Natural killer cell (primary cell): ENCODE data around the gene KCNT1. TPM values are rescaled to one million over a fixed set of nuclear protein-coding genes. Genes with fewer than 3 reads are reported as not detected.

ENCODE experiments used
- ATAC-seq, 3 donors: fragments of 150-1000 bp in 2 of 3; fragments of 200-7000 bp in 1 of 3; cut with Tn5 transposase; 1 replicate in 1 of 3; 2 replicates in 2 of 3; pipeline ENCODE4 v1.10.0; 2021; ENCODE audit warnings: mild to moderate bottlenecking in 2 of 3, moderate library complexity in 2 of 3
- DNase-seq, 2 donors: peaks; one replicate each; pipeline versions ENCODE4 v3.0.0 to v3.0.0-alpha.2; 2013 to 2021; ENCODE audit warnings: mixed read lengths in 1 of 2
- H3K27ac ChIP-seq: one replicate; pipeline ENCODE4 v1.5.1; 2013; ENCODE audit warnings: mild to moderate bottlenecking, low read length
- H3K27me3 ChIP-seq: one replicate; pipeline ENCODE4 v1.6.1; 2013; ENCODE audit warnings: low read length; ENCODE audit not compliant: control insufficient read depth, insufficient read depth
- H3K36me3 ChIP-seq: one replicate; pipeline ENCODE4 v1.6.1; 2013; ENCODE audit warnings: low read length; ENCODE audit not compliant: control insufficient read depth, insufficient read depth
- H3K4me1 ChIP-seq: one replicate; pipeline ENCODE4 v1.6.1; 2013; ENCODE audit warnings: low read length; ENCODE audit not compliant: control insufficient read depth, insufficient read depth
- H3K4me3 ChIP-seq: one replicate; pipeline ENCODE4 v1.5.1; 2013; ENCODE audit warnings: low read length
- H3K9me3 ChIP-seq: one replicate; pipeline ENCODE4 v1.6.1; 2013; ENCODE audit warnings: low read length; ENCODE audit not compliant: control insufficient read depth, insufficient read depth
- H3K27ac Mint-ChIP-seq, 2 donors: one replicate each; pipeline ENCODE4 v1.8.0; 2022; ENCODE audit warnings: mild to moderate bottlenecking in 2 of 2, mixed read lengths in 2 of 2, moderate library complexity in 1 of 2
- H3K27me3 Mint-ChIP-seq, 2 donors: one replicate each; pipeline ENCODE4 v1.8.0; 2022; ENCODE audit warnings: low read depth in 2 of 2, mixed read lengths in 2 of 2
- H3K36me3 Mint-ChIP-seq: one replicate; pipeline ENCODE4 v1.8.0; 2022; ENCODE audit warnings: mixed read lengths
- H3K4me1 Mint-ChIP-seq, 2 donors: one replicate each; pipeline ENCODE4 v1.8.0; 2022; ENCODE audit warnings: mixed read lengths in 2 of 2
- H3K4me3 Mint-ChIP-seq: one replicate; pipeline ENCODE4 v1.8.0; 2022; ENCODE audit warnings: mild to moderate bottlenecking, moderate library complexity, mixed read lengths
- H3K9me3 Mint-ChIP-seq, 2 donors: one replicate each; pipeline ENCODE4 v1.8.0; 2022; ENCODE audit warnings: mixed read lengths in 2 of 2
- CTCF ChIP-seq: fragments of 200-600 bp; IDR thresholded peaks from one replicate; pipeline ENCODE4 v1.8.0; 2022; ENCODE audit warnings: antibody characterized with exemption
- WGBS: methylation state at CpG from one replicate; pipeline ENCODE4 v1.1.7; 2013; ENCODE audit warnings: missing lambda C conversion rate; ENCODE audit not compliant: insufficient coverage; 5-methylcytosine and 5-hydroxymethylcytosine counted together
- intact Hi-C: fragments of 100-400 bp; cut with micrococcal nuclease; formaldehyde crosslinking; loops from one replicate; pipeline ENCODE4 v1.14.2; 2022
- total RNA-seq, 4 donors: library from RNA; stranded (reverse); fragments of 120-200 nt in 1 of 4; gene quantifications; one replicate each; pipeline versions ENCODE4 v1.2.3 to v1.2.4, GENCODE V29; 2013 to 2022

Gene KCNT1
- total RNA-seq, 3 donors from 2014 or later (not counting 1 experiment from before 2014, with no cell fraction given) = 0.52 to 1.2 (median 0.88) TPM

GRCh38 chr9:135794057-135794335 lies 92.0 kb downstream of the KCNT1 start:
- no peak overlapping the region for H3K4me3 Mint-ChIP-seq
- ATAC-seq (no peak), DNase-seq (no peak)
- TF ChIP-seq CTCF = no peak
- H3K4me1 ChIP-seq = no peaks in the 10 kb centered on the region
- H3K9me3 Mint-ChIP-seq = no peaks in the 10 kb centered on the region
- H3K27ac ChIP-seq = no peak overlapping the region
- H3K9me3 ChIP-seq = no peaks in the 10 kb centered on the region
- no peaks in the 10 kb centered on the region for H3K27me3 ChIP-seq
- no peak overlapping the region for H3K4me3 ChIP-seq
- intact Hi-C loops = no loop called here
- no peaks in the 10 kb centered on the region for H3K36me3 ChIP-seq
- no peaks in the 10 kb centered on the region for H3K36me3 Mint-ChIP-seq
- 89% methylated on average over 7 of the region's 7 CpGs for WGBS
- peaks cover 0 to 4% of the 10 kb centered on the region in 2 donors for H3K27me3 Mint-ChIP-seq
- no peak overlapping the region for H3K27ac Mint-ChIP-seq
- H3K4me1 Mint-ChIP-seq = peaks cover 0 to 12% of the 10 kb centered on the region in 2 donors

- Histone ChIP-seq H3K4me1 (no peaks in the 10 kb centered on the region), H3K36me3 (no peaks in the 10 kb centered on the region), H3K27me3 (no peaks in the 10 kb centered on the region), H3K9me3 (no peaks in the 10 kb centered on the region), H3K4me3 (no peak overlapping the region), H3K27ac (no peak overlapping the region)
- ATAC-seq (no peak), DNase-seq (no peak)
- no peaks in the 10 kb centered on the region for H3K36me3 Mint-ChIP-seq
- no peak overlapping the region for H3K4me3 Mint-ChIP-seq
- peaks cover 0 to 4% of the 10 kb centered on the region in 2 donors for H3K27me3 Mint-ChIP-seq
- WGBS = 89% methylated on average over 15 of the region's 15 CpGs
- no peaks in the 10 kb centered on the region for H3K9me3 Mint-ChIP-seq
- H3K27ac Mint-ChIP-seq = no peak overlapping the region
- H3K4me1 Mint-ChIP-seq = peaks cover 0 to 12% of the 10 kb centered on the region in 2 donors
- intact Hi-C loops = no loop called here
- TF ChIP-seq CTCF = no peak
Observed at GRCh38 chr9:135794361-135794885, 92.4 kb downstream of the KCNT1 start.

GRCh38 chr9:135795391-135795790 lies 93.4 kb downstream of the KCNT1 start:
- intact Hi-C loops = no loop called here
- Mint-ChIP-seq H3K27ac (no peak overlapping the region), H3K4me1 (peaks cover 0 to 12% of the 10 kb centered on the region in 2 donors), H3K36me3 (no peaks in the 10 kb centered on the region), H3K27me3 (peaks cover 0 to 4% of the 10 kb centered on the region in 2 donors), H3K4me3 (no peak overlapping the region), H3K9me3 (no peaks in the 10 kb centered on the region)
- Histone ChIP-seq H3K27me3 (no peaks in the 10 kb centered on the region), H3K36me3 (no peaks in the 10 kb centered on the region), H3K27ac (no peak overlapping the region), H3K4me3 (no peak overlapping the region), H3K4me1 (no peaks in the 10 kb centered on the region), H3K9me3 (no peaks in the 10 kb centered on the region)
- no peak for DNase-seq
- ATAC-seq = no peak
- TF ChIP-seq CTCF = no peak
- 92% methylated on average over 3 of the region's 4 CpGs for WGBS

- H3K9me3 ChIP-seq = no peaks in the 10 kb centered on the region
- no peaks in the 10 kb centered on the region for H3K36me3 ChIP-seq
- H3K27ac Mint-ChIP-seq = no peak overlapping the region
- intact Hi-C loops = no loop called here
- H3K4me1 ChIP-seq = no peaks in the 10 kb centered on the region
- TF ChIP-seq CTCF = no peak
- DNase-seq (no peak), ATAC-seq (no peak)
- no peaks in the 10 kb centered on the region for H3K9me3 Mint-ChIP-seq
- 81% methylated on average over 22 of the region's 22 CpGs for WGBS
- no peak overlapping the region for H3K4me3 ChIP-seq
- H3K4me1 Mint-ChIP-seq = peaks cover 0 to 12% of the 10 kb centered on the region in 2 donors
- no peak overlapping the region for H3K27ac ChIP-seq
- H3K27me3 Mint-ChIP-seq = peaks cover 0 to 4% of the 10 kb centered on the region in 2 donors
- no peak overlapping the region for H3K4me3 Mint-ChIP-seq
- H3K36me3 Mint-ChIP-seq = no peaks in the 10 kb centered on the region
- no peaks in the 10 kb centered on the region for H3K27me3 ChIP-seq
Observed at GRCh38 chr9:135796784-135797485, 95.0 kb downstream of the KCNT1 start.
